GM12878 (cell line): ENCODE data around the gene TESK1. TPM values are rescaled to one million over a fixed set of nuclear protein-coding genes. Genes with fewer than 3 reads are reported as not detected.

ENCODE experiments used
- ATAC-seq: fragments of 200-7000 bp; cut with Tn5 transposase; 3 replicates; pipeline ENCODE4 v1.9.1; 2020; ENCODE audit warnings: mild to moderate bottlenecking, moderate library complexity
- BruUV-seq: library from RNA; stranded (reverse); fragments of 400-500 nt; replicated peaks from 2 replicates; lab custom pipeline; 2021; lab: Mats Ljungman, UMichigan
- CTCF ChIA-PET: fragments of 300-600 bp; sonication (Branson Sonifier 250); formaldehyde crosslinking; extraction: SDS; loops from one replicate; lab custom pipeline; 2021; ENCODE audit warnings: inconsistent platforms; lab: Yijun Ruan, JAX
- POLR2A ChIA-PET: fragments of 350-600 bp; formaldehyde crosslinking; extraction: SDS; loops from one replicate; lab custom pipeline; 2021; ENCODE audit warnings: inconsistent platforms; lab: Charles Lee
- RAD21 ChIA-PET: fragments of 300-600 bp; sonication (Branson Sonifier 250); formaldehyde crosslinking; loops from one replicate; lab custom pipeline; 2023; ENCODE audit warnings: antibody characterized with exemption; ENCODE audit not compliant: unreplicated experiment; lab: Charles Lee
- SMC1A ChIA-PET: fragments of 300-600 bp; sonication (Branson Sonifier 250); formaldehyde crosslinking; loops from one replicate; lab custom pipeline; 2023; ENCODE audit not compliant: unreplicated experiment, uncharacterized antibody; lab: Charles Lee
- DNase-seq: peaks from one replicate; pipeline ENCODE4 v3.0.0-alpha.2; 2011; ENCODE audit warnings: low read depth, low spot score
- FAIRE-seq: peaks from 3 replicates; lab custom pipeline; 2011; peaks lifted over from hg19 to GRCh38; lab: Jason Lieb, UNC
- H2AFZ ChIP-seq: 2 replicates; pipeline ENCODE4 v1.6.0; 2011; ENCODE audit warnings: low read depth, low read length, control low read depth; ENCODE audit not compliant: control insufficient read depth
- H3K27ac ChIP-seq: 2 replicates; pipeline ENCODE4 v1.5.1; 2011; ENCODE audit warnings: control low read depth; ENCODE audit not compliant: control insufficient read depth, insufficient read depth
- H3K27me3 ChIP-seq, 2 experiments: replicated peaks in 1 of 2; 2 replicates each; pipeline versions ENCODE4 v1.6.0 to v1.6.1; 2011; ENCODE audit warnings: low read length in 1 of 2; ENCODE audit not compliant: control insufficient read depth in 2 of 2, insufficient read depth in 2 of 2
- H3K36me3 ChIP-seq, 2 experiments: 2 replicates each; pipeline ENCODE4 v1.5.1; 2011; ENCODE audit warnings: low read length in 1 of 2; ENCODE audit not compliant: control insufficient read depth in 2 of 2, insufficient read depth in 2 of 2
- H3K4me1 ChIP-seq: 2 replicates; pipeline ENCODE4 v1.6.1; 2011; ENCODE audit warnings: mild to moderate bottlenecking, low read length, moderate library complexity, mixed read lengths; ENCODE audit not compliant: control insufficient read depth, insufficient read depth
- H3K4me2 ChIP-seq: 2 replicates; pipeline ENCODE4 v1.6.0; 2011; ENCODE audit warnings: control low read depth; ENCODE audit not compliant: control insufficient read depth, insufficient read depth
- H3K4me3 ChIP-seq: fragments of 200-600 bp; sonication (generic); 2 replicates; pipeline ENCODE4 v1.5.1; 2016
- H3K79me2 ChIP-seq: 2 replicates; pipeline ENCODE4 v1.6.0; 2011; ENCODE audit warnings: low read length; ENCODE audit not compliant: control insufficient read depth, insufficient read depth
- H3K9ac ChIP-seq: 2 replicates; pipeline ENCODE4 v1.8.0; 2011; ENCODE audit warnings: low read length, control low read depth, mixed read lengths; ENCODE audit not compliant: control insufficient read depth, insufficient read depth
- H3K9me3 ChIP-seq: replicated peaks from 3 replicates; pipeline ENCODE4 v1.5.1; 2011; ENCODE audit warnings: mild to moderate bottlenecking, low read length; ENCODE audit not compliant: control insufficient read depth, insufficient read depth
- H4K20me1 ChIP-seq: 2 replicates; pipeline ENCODE4 v1.6.0; 2011; ENCODE audit not compliant: control insufficient read depth, insufficient read depth
- BACH1 ChIP-seq: fragments of 450-650 bp; IDR thresholded peaks from 2 replicates; pipeline ENCODE4 v1.6.1; 2017; ENCODE audit warnings: mild to moderate bottlenecking, borderline replicate concordance
- CEBPB ChIP-seq, 2 experiments: fragments of 150-350 bp in 1 of 2; IDR thresholded peaks; 2 replicates each; pipeline ENCODE4 v1.6.1; 2012 to 2014; ENCODE audit warnings: low read depth in 2 of 2, low read length in 2 of 2, borderline replicate concordance in 1 of 2, inconsistent platforms in 1 of 2
- CHD2 ChIP-seq: IDR thresholded peaks from 2 replicates; pipeline ENCODE4 v1.6.1; 2011; ENCODE audit warnings: low read depth, low read length, improper control_type of control experiment, borderline replicate concordance
- EGR1 ChIP-seq, 2 experiments: IDR thresholded peaks; 1 replicate in 1 of 2; 2 replicates in 1 of 2; pipeline ENCODE4 v1.6.1; 2011 to 2012; ENCODE audit warnings: low read depth in 2 of 2, low read length in 2 of 2, borderline replicate concordance in 1 of 2, mild to moderate bottlenecking in 1 of 2, moderate library complexity in 1 of 2
- GATAD2B ChIP-seq: fragments of 450-650 bp; conservative IDR thresholded peaks from 2 replicates; pipeline ENCODE4 v1.6.1; 2017; ENCODE audit warnings: low read depth, mild to moderate bottlenecking, moderate library complexity
- HDGF ChIP-seq: fragments of 450-650 bp; IDR thresholded peaks from 2 replicates; pipeline ENCODE4 v1.6.1; 2016; ENCODE audit warnings: antibody characterized with exemption
- IKZF1 ChIP-seq: fragments of 450-650 bp; conservative IDR thresholded peaks from 2 replicates; pipeline ENCODE4 v1.6.1; 2017; ENCODE audit warnings: antibody characterized with exemption, mild to moderate bottlenecking
- MAX ChIP-seq: IDR thresholded peaks from 2 replicates; pipeline ENCODE4 v1.6.1; 2012; ENCODE audit warnings: low read depth, low read length, improper control_type of control experiment
- MEF2B ChIP-seq: fragments of 450-650 bp; IDR thresholded peaks from 2 replicates; pipeline ENCODE4 v1.6.1; 2018; ENCODE audit warnings: mild to moderate bottlenecking, moderate library complexity; ENCODE audit not compliant: partially characterized antibody, poor library complexity, severe bottlenecking
- NFYA ChIP-seq: IDR thresholded peaks from 2 replicates; pipeline ENCODE4 v1.6.1; 2011; ENCODE audit warnings: low read depth, mild to moderate bottlenecking, low read length, improper control_type of control experiment, borderline replicate concordance
- POLR2A ChIP-seq: IDR thresholded peaks from 2 replicates; pipeline ENCODE4 v1.6.1; 2011; ENCODE audit warnings: low read depth, mild to moderate bottlenecking, low read length
- RCOR1 ChIP-seq: conservative IDR thresholded peaks from 2 replicates; pipeline ENCODE4 v1.6.1; 2012; ENCODE audit warnings: low read depth, low read length, improper control_type of control experiment
- TAF1 ChIP-seq: IDR thresholded peaks from 2 replicates; pipeline ENCODE4 v1.6.1; 2011; ENCODE audit warnings: mild to moderate bottlenecking, low read depth, low read length, borderline replicate concordance
- TCF12 ChIP-seq: IDR thresholded peaks from 2 replicates; pipeline ENCODE4 v1.6.1; 2011; ENCODE audit warnings: low read depth, mild to moderate bottlenecking, low read length
- TCF3 ChIP-seq: IDR thresholded peaks from 2 replicates; pipeline ENCODE4 v1.6.1; 2012; ENCODE audit warnings: low read depth, mild to moderate bottlenecking, low read length, borderline replicate concordance; ENCODE audit not compliant: insufficient read depth
- ZNF687 ChIP-seq: fragments of 450-650 bp; IDR thresholded peaks from 2 replicates; pipeline ENCODE4 v1.6.1; 2017; ENCODE audit warnings: mild to moderate bottlenecking, moderate library complexity
- WGBS: methylation state at CpG from one replicate; pipeline ENCODE4 v1.1.6; 2016; ENCODE audit warnings: low lambda C conversion rate; ENCODE audit not compliant: insufficient replicate concordance, insufficient coverage; ENCODE audit errors: missing lambda C conversion rate; 5-methylcytosine and 5-hydroxymethylcytosine counted together
- in situ Hi-C: fragments of 300-500 bp; cut with MboI; formaldehyde crosslinking; loops from 9 replicates; pipeline ENCODE4 v1.14.3; 2018; ENCODE audit warnings: mixed read lengths
- intact Hi-C: fragments of 100-400 bp; cut with micrococcal nuclease; formaldehyde crosslinking; loops from one replicate; pipeline ENCODE4 v1.14.2; 2022; ENCODE audit not compliant: unreplicated experiment
- polyA plus RNA-seq, 11 experiments: library from polyadenylated mRNA; depleted of rRNA in 4 of 11; unstranded in 6 of 11; stranded (reverse) in 5 of 11; fragments of >200 nt; fragmentation: Nextera tagmentation in 4 of 11; fragmentation: Illumina TruSeq in 1 of 11; extraction: Ambion mirVana in 4 of 11; extraction: Trizol in 1 of 11; gene quantifications; 1 replicate in 1 of 11; 2 replicates in 10 of 11; pipeline versions ENCODE4 v1.2.1 to v1.2.3, GENCODE V29; 2011 to 2016; ENCODE audit warnings: inconsistent platforms in 2 of 11, missing spikeins in 2 of 11, low read depth in 1 of 11
- total RNA-seq, 4 experiments: library from RNA; depleted of rRNA in 3 of 4; stranded (reverse); fragments of >200 nt in 3 of 4; fragmentation: Illumina TruSeq in 1 of 4; extraction: Trizol in 1 of 4; gene quantifications; 2 replicates each; pipeline versions ENCODE4 v1.2.1 to v1.2.3, GENCODE V29; 2013 to 2021
- TF ChIP-seq, protein P1 (sequence below): IDR thresholded peaks from 2 replicates; pipeline ENCODE4 v1.6.1; 2011; ENCODE audit warnings: low read depth, mild to moderate bottlenecking, low read length, moderate library complexity, borderline replicate concordance; ENCODE audit errors: extremely low read depth

The TESK1 gene
- total and polyA plus RNA-seq, 10 of the 15 experiments (the other 5 are each of a cell fraction or from before 2014, with no cell fraction given) = 0.16 to 19.5 (median 7.9) TPM; not detected in 1

DNA sequence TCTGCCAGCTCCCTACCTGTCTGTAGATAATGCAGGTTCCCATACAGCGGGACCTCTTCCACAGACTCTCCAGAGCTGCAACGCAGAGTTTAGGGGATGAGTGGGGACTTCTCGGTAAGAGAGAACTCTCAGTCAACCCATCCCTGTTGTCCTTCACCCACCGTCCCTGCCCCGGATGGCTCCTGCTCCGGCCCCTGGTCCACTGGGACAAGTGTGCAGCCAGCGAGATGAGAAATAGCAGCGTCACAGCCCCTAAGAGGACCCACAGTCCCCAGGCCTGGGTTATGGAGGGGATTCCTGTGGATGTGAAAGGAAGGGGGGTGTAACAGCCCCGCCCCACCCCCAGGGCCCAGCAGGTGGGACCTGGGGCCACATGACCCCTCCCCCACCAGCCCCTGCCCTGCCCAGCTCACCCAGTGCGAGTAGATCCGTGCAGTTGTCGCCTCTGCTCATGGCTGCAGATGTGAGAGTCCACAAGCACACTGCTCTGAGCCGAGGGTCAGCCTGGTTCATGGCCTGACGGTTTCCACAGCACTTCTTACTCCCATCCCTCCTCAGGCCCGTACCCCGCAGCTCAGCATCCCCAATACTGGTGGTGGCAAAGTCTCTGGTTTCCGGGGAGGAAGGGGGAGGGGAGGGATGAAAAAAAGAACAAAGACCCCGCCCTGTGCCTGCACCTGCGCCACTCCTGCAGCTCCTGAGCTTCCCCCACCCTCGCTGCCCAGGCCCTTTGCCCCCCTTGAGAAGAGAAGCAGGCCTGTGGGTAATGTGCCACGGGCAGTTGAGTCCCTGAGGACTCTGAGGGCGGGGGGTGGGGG, 45.5 kb downstream of the TESK1 start, which contains the start of gene SIT1:
Gene SIT1 (minus strand): TSS at position 591 of the 818 bp plus-strand sequence. CDS start 78 bp downstream, at position 513.
- peak within 1 kb of the TSS; percentile 100 for H3K4me3 ChIP-seq
- H3K9me3 ChIP-seq = no peaks in the 10 kb centered on the region
- SMC1A ChIA-PET = interaction anchor here (0.8 to 7.7 kb wide), 7 partner anchors 9 to 99 kb away, joined by 3 to 114 read pairs (median 32); partner anchors contain the start of genes ARHGEF39, CCDC107, CREB3 and GBA2
- intact Hi-C loops (loop anchor here (10.0 kb wide), 1 partner anchor 174 kb away; the partner anchor contains the start of genes FAM221B and TMEM8B), in situ Hi-C loops (no loop called here)
- H3K36me3 ChIP-seq = no peaks in the 10 kb centered on the region
- POLR2A ChIA-PET = interaction anchor here (0.6 to 11.1 kb wide), 7 partner anchors 10 to 306 kb away, joined by 3 to 163 read pairs (median 7); partner anchors contain the start of genes ARHGEF39, CCDC107, CD72 and CREB3
- RAD21 ChIA-PET = interaction anchor here (0.5 to 9.6 kb wide), 9 partner anchors 7 to 578 kb away, joined by 3 to 133 read pairs (median 15); partner anchors contain the start of genes ARHGEF39, CCDC107, CREB3 and RMRP
- no TSS peak for BruUV-seq
- FAIRE-seq = no peak
- DNase-seq = no peak
- peaks cover 31% of the 10 kb centered on the region for H3K4me1 ChIP-seq
- no peaks in the 10 kb centered on the region for H4K20me1 ChIP-seq
- peaks cover 20% of the 10 kb centered on the region for H3K79me2 ChIP-seq
- ATAC-seq = peak; percentile 19
- 8% methylated on average over 22 of the region's 22 CpGs for WGBS
- H3K9ac ChIP-seq = peak within 1 kb of the TSS; percentile 89
- peak within 1 kb of the TSS; percentile 77 for H2AFZ ChIP-seq
- H3K27ac ChIP-seq = peak within 1 kb of the TSS; percentile 93
- no peaks in the 10 kb centered on the region for H3K27me3 ChIP-seq
- CTCF ChIA-PET = interaction anchor here (0.9 to 8.8 kb wide), 8 partner anchors 7 to 85 kb away, joined by 3 to 139 read pairs (median 76); partner anchors contain the start of genes ARHGEF39, CCDC107, CD72 and CREB3
- H3K4me2 ChIP-seq = peak within 1 kb of the TSS; percentile 93
- TF ChIP-seq POLR2A = peak; percentile 75
- TF ChIP-seq NFYA = no peak
- 0 out of 3 replicates have a peak, but pooled peaks of 1 of the 2 experiments have one; percentile 21 for TF ChIP-seq EGR1 (IDR thresholded peaks at IDR 0.05; ENCODE audit: borderline replicate concordance in 1 of 2, low read depth in 2 of 2, low read length in 2 of 2)
- TF ChIP-seq GATAD2B = peak; percentile 50; the same call in 1 of the 2 replicates
- TF ChIP-seq RCOR1 = no peak
- TF ChIP-seq BACH1 = no peak
- TF ChIP-seq ZNF687 = peak; percentile 76
- peak; percentile 62 for TF ChIP-seq MEF2B
- TF ChIP-seq CEBPB (IDR thresholded peaks at IDR 0.05; ENCODE audit: borderline replicate concordance in 1 of 2, low read depth in 2 of 2, low read length in 2 of 2) = no peak
- TF ChIP-seq TCF12 = 0 out of 2 replicates have a peak, but pooled peaks have one; percentile 3
- TF ChIP-seq TAF1 = peak; percentile 28; the same call in 1 of the 2 replicates
- 0 out of 2 replicates have a peak, but pooled peaks have one; percentile 8 for TF ChIP-seq IKZF1
- peak; percentile 45; the same call in 1 of the 2 replicates for TF ChIP-seq MAX
- TF ChIP-seq, protein P1, sequence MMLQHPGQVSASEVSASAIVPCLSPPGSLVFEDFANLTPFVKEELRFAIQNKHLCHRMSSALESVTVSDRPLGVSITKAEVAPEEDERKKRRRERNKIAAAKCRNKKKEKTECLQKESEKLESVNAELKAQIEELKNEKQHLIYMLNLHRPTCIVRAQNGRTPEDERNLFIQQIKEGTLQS = no peak
- 0 out of 2 replicates have a peak, but pooled peaks have one; percentile 10 for TF ChIP-seq TCF3
- peak; percentile 84; the same call in 1 of the 2 replicates for TF ChIP-seq CHD2
- 0 out of 2 replicates have a peak, but pooled peaks have one; percentile 53 for TF ChIP-seq HDGF
